Epithelial cell of proximal tubule (primary cell): ENCODE results near the gene ZNF546. TPM values are rescaled to one million over a fixed set of nuclear protein-coding genes. Genes with fewer than 3 reads are reported as not detected.

Source experiments
- DNase-seq: peaks from one replicate; pipeline ENCODE4 v3.0.0-alpha.2; 2011; ENCODE audit warnings: low read depth
- H3K4me3 ChIP-seq: 2 replicates; pipeline ENCODE4 v1.5.1; 2011; ENCODE audit warnings: low read depth, mild to moderate bottlenecking, low read length
- CTCF ChIP-seq: conservative IDR thresholded peaks from 2 replicates; pipeline ENCODE4 v1.5.1; 2012; ENCODE audit warnings: low read depth, mild to moderate bottlenecking, low read length
- total RNA-seq: library from RNA; depleted of rRNA; stranded (reverse); fragments of >200 nt; gene quantifications from 2 replicates; pipeline ENCODE4 v1.2.3, GENCODE V29; 2015

ZNF546 gene
- total RNA-seq, 1 donor from 2014 or later, result 0.17 TPM

DNA sequence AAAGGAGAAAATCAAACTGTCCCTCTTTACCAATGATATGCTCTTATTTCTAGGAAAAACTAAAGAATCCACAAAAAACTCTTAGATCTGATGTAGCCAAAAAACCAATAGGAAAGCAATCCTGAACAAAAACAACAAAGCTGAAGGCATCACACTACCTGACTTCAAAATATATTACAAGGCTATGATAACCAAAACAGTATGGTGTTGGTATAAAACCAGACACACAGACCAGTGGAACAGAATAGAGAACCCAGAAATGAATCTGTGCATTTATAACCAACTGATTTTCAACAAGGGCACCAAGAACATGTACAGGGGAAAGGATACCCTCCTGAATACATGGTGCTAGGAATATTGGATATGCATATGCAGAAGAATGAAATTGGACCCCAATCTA lies 9.7 kb upstream of the ZNF546 start:
- no peak for DNase-seq
- no peak for TF ChIP-seq CTCF
- H3K4me3 ChIP-seq, result no peak overlapping the region

GRCh38 chr19:39987596-39987995 lies 9.3 kb upstream of the ZNF546 start:
- no peak for TF ChIP-seq CTCF
- no peak overlapping the region for H3K4me3 ChIP-seq
- no peak for DNase-seq

DNA sequence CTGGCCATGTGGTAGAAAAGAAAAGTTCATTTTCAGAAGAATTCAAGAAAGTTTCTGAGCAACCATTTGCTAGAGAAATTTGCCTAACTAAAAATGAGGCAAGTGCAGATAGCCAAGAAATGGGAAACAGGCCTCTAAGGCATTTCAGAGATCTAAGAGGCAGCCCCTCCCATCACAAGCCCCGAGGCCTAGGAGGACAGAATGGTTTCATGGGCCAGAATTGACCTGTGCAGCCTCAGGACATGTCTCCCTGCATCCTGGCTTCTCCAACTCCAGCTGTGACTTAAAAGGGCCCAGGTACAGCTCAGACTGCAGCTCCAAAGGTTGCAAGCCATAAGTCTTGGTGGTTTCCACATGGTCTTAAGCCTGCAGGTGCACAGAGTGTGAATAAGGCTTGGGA lies 3.3 kb upstream of the ZNF546 start:
- H3K4me3 ChIP-seq, result no peak overlapping the region
- DNase-seq, result no peak
- no peak for TF ChIP-seq CTCF

DNA sequence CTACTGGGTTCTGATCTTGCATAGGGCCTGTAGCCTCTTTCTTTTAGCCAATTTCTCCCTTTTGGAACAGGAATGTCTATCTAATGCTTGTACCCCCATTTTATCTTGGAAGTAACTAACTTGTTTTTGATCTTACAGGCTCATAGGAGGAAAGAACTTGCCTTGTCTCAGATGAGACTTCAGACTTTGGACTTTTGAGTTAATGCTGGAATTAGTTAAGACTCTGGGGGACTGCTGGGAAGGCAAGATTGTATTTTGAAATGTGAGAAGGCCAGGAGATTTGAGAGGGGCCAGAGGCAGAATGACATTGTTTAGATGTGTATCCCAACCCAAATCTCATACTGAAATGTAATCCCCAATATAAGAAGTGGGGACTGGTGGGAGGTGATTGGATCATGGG lies 2.5 kb upstream of the ZNF546 start:
- DNase-seq, result no peak
- TF ChIP-seq CTCF, result no peak
- H3K4me3 ChIP-seq, result no peak overlapping the region

- TF ChIP-seq CTCF, result no peak
- H3K4me3 ChIP-seq, result peak overlapping the region; percentile 70
- no peak for DNase-seq
Measured at GRCh38 chr19:39995794-39996193, 1.1 kb upstream of the ZNF546 start.

DNA sequence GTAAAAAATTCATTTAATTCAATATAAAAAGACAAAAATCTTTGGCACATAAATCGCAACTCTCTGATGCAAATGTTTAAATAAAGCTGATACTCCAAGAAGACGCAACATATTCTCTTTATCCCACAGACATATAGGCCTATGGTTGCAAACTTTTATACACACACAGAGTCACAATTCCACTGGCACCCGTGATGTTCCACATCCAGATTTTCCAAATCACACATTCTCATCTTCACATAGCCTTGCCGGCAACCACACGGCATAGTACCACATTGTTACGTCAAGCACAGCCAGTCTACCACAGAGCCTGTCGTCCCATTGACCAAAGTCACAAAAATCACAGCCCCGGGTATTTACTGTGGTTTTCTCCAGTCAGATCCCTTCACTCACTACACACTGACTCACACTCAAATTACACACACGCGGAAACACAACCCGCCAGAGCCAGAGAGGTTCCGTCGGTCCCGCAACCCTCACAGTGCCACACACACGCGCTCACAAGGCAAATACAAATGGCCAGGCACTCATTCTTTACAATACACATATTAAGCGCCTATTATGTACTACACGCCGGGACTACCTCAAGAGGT lies 546 bp upstream of the ZNF546 start:
- DNase-seq, result no peak
- TF ChIP-seq CTCF, result no peak
- H3K4me3 ChIP-seq, result peak overlapping the region; percentile 70

DNA sequence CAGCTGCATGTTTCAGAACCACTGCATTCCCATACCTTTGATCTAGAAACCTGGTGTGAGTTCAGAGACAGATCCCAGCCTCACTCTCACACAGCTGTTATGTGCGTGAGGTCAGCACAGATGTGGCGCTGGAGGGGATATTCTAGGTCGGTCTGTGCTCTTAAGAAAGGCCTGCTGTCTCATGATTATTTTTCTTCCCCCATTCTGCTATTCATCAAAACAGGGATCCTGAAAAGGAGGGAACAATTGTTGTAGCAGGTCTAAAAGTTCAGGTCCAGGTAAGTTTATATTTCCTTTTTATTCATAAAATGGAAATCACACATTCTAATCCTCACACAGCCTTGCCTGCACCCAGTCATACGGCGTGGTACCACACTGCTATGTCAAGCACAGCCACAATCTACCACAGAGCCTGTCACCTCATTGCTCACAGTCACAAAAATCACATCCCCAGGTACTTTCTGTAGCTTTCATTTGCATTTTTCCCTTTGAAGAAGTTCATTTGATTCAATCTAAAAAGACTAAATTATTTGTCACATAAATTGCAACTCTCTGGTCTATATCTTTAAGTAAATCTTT lies 867 bp downstream of the ZNF546 start:
- H3K4me3 ChIP-seq, result peak overlapping the region; percentile 70
- TF ChIP-seq CTCF, result no peak
- DNase-seq, result no peak
